Fibroblast of skin of left biceps (primary cell): Measurements from ENCODE around the gene PLEKHG4B.

Source experiments
- DNase-seq, 2 experiments: peaks; one replicate each; pipeline ENCODE4 v3.0.0-alpha.2; 2013; ENCODE audit warnings: low read depth in 2 of 2

Gene PLEKHG4B

DNA sequence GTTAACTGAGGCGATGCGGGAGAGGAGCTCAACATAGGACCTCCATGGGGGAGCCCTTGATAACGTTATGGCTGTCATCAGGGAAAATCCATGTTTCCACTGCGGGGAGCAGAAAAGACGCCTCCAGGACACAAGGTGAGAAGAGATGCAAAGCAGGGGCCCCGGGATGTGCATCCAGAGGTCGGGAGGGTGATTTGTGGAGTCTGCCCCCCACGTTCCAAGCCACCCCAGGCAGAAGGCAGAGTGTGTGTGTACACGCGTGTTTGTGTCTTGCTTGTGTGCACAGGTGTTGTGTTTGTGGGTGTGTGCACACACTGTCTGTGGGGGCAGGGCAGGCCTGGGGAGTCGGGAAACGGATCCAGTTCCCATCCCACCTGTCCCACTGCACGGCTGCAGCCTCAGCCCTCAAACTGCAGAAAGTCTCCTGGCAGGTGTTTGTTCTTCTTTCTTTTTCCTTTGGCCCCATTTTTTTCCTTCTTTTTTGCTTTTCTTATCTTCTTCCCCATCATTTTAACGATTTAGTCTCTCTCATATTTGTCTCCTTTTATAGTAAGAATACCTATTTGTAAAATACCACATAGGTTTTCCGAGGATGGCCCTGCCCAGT, 17.4 kb upstream of the PLEKHG4B start:
- DNase-seq = no peak

DNA sequence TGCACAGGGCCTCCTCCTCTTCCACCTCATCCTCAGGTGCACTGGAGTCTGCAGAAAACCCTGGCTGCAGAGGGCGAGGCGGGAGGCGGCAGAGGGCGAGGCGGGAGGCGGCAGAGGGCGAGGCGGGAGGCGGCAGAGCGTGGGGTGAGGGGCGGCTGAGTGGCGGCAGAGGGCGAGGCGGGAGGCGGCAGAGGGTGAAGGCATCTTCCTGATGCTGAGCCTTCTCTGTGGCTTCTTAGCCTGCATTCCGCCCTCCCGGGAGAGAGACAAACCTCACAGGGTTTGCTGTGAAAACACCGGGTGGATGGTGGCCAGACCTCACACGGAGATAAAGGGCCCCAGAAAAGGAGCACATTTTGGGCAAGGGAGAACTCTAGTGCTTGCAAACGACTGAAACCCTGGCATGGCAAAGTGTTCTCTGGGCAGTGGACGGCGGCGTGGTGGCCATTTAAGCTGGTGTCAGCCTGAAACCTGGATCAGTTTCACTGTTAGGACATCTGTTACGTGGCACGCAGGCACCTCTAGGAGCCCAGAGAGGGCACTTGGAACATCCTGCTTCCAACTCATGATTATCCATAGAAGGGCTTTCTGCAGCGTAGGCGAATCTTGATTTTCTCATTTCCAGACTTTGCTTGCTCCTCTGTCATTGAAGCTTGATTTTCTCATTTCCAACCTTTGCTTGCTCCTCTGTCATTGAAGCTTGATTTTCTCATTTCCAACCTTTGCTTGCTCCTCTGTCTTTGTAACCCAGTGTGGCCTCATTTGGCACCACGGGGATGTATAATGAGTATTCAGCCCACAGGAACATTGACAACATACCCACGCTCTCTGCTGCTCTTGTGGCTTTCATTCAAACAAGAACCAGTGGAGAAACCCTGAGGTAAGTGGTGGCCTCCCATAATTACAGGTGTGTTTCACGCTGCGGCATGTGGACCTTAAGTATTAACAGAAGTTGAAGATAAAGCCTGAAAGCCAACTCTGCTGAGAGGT, 16.3 kb upstream of the PLEKHG4B start:
- no peak for DNase-seq

DNA sequence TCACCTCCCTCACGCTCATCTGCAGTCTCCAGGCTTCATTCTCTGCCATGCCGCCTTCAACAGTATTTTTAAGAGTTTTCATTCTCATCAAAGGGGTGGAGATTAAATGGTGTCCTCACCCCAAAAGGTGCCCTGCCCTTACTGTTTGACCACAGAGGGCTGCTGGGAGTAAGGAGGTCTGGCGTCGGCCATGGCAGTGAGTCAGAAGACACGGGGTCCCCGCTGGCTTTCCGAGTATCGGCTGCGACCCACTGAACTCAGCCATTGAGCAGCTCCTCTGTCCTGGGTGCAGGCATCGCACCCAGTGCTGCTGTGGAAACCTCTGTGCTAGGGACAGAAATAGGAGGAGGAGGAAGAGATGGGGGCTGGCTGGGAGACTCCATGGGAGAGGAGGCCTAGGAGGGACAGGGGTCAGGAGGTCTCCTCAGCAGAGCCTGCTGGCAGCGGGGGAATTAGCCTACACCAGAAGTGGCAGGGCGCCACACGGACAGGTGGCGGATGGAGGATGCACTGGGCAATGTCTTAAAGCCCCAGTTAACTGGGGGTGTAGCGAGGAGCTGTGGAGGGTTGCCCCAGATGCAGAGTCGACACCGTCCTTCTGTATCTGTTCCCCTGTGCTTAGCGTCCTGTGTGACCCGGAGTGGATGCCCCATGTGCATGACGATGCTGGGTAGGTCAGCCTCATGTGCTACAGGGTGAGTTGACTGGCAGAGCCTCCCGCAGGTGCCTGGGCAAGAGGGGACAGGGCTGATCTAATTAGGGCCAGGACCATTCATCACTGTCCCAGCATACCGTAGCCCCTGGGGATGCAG, 15.4 kb upstream of the PLEKHG4B start:
- DNase-seq = no peak

DNA sequence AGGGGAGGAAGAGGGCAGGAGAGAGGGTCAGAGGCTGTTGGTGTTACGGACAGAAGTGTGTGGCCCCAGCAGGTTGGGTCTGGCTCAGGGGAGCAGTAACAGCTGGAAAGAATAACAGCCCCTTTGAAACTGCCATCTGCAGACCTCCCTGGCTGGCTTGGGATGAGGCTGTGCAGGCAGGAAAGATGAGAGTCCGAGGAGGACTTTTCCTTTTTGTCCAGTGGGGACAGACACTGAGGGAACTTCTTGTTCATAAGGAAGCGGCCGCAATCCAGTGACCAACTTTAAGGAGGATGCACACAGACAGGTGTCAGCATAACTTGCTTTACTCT, 14.8 kb upstream of the PLEKHG4B start:
- DNase-seq = no peak

DNA sequence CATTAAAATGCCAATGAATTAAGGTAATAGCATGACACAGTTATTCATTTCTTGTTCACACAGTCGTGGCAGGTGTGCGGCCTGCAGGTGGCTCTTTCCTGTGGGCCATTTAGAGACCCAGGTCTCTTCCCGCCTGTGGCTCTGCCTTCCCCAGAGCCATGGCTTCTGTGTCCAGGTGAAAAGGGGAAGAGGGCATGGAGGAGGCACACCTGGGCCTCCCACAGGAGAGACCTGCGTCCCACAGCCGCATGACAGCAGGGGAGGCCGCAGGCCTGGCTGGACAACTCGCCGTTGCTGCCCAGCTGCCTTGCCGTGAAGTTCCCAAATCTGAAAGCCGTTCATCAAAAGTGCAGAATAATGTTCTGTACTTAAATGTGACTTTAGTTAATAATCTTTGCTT, 14.4 kb upstream of the PLEKHG4B start:
- DNase-seq = no peak

DNA sequence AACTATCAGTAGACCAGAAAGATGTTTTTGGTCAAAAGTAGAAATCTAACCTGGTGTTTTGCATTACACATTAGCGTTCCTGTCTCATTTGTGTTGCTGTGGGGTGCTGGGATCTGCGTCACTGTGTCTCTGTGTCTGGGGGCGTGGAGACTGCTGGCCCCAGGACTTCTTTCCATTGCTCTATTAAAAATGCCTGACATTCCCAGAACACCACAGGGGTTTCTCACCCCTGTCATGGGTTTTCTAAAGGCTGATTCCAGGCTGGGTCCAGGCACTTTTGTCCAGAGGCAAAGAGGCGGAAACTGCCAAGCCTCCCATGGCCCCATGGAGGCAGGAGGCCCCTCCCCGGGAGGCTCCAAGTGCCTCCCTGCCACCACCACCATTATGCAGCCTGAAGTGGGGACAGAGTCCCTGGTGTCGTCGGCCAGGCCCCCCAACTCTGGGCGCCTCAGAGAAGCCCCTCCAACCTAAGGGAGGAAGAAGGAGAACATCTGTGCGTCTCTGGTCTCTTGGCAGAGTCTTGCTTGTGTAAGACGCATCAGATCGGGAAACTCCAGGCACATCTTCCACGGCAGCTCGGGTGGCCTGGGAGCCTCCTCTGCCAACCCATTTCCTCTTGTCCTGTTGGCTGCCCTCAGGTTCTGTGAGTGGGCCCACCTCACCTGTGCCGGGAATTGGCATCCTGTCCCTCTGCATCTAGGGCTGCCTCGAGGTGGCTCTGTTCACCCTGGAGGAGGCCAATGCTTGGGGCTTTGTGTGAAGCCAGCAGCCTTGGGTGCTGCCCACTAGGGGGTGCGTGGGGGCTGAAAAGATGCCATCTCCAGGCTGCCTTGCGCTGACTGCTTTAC, 13.8 kb upstream of the PLEKHG4B start:
- no peak for DNase-seq

DNA sequence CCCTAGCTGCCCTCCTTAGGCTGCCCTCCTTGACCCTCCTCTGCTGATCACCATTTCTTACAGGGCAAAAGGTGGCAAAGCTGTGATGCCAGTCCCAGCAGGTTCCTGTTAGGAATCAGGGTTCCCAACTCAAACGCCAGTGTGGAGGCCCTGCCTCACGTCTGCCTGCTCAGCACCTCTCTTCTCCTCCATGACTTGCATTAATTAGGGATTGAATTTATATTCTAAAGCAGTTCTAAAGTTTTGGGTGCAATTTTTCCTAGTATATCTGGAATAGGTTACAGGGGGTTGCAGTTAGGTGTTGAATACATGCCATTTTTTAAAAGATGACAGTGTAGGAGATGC, 13.2 kb upstream of the PLEKHG4B start:
- DNase-seq = no peak

DNA sequence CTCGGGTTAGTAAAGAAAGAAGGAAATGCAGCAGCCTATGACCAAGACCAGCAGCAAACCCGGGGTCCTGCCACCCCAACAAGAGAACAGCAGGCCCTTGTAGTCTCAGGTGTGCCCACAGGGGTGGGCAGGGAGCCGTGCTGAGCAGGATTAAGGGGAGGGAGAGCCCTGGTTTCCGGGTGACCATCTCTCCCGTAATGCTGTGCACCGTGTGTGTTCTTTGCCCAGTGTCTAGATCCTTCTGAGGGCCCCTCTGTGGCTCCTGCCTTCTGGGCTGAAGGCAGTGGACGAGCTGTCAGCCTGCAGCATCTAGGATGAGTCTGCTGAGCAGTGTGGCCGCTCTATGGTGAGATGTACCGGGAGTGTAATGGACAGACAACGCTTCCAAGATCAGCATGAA, 12.7 kb upstream of the PLEKHG4B start:
- no peak for DNase-seq

DNA sequence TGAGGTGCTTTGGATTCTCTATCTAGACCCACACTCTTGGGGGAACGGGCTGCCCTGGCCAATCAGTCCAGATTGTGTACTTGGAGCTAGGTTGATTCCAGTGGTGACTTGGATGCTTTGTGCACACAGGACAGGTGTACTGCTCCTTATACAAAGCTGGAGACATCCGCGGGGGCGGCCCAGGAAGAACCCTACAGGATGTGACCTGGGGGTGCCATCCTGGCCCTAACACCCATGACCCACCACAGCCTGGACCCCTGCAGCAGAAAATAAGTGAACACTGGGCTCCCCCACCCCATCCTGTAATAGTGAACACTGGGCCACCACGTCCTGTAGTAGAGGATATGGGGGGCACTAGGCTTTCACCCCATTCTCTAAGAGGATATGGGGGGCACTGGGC, 12.1 kb upstream of the PLEKHG4B start:
- no peak for DNase-seq

DNA sequence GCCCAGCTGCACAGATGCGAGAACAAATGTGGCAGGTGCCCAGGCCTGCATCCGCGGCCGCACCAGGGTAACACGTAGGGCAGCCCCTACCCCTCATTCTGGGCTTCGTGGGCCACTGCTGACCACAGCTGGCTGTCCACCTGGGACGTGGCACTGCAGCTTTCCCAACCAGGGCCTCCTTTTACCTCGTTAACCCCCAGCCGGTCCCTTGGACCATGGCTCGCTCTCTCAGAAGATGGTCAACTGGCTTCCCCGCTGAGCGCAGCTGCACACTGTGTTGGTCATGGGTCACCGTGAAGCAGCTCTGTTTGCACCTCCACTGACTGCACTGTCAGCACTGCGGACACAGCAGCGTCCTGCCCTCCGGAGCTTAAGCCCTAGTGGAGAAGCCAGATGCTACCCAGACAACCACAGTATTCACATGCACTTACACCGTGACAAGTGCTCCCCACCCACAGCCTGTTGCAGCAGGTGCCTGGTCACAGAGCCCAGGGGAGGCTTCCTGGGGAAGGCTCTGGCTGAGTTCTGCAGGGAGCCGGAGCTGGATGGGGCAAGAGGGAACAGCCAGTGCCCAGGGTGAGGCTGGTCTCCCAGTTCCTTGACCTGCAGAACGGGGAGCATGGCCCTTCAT, 10.5 kb upstream of the PLEKHG4B start:
- no peak for DNase-seq

DNA sequence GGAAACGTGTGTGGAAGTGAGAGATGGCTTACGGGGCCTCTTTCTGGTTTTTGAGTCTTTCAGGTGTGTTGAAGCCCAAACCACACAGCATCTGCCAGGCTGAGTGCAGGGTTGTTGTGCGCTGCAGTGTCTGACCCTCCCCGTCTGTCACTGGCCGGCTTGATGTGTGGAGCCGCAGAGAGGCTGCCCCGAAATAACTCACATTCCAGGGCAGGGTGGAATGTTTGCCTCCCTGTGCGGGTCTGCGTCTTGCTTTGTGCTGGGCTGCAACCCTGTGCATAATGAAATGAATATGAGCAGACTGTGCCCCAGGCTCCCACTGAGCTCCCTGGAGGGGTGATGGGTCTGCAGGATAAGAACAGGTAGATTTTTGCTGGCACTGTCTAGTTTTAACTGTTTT, 9.9 kb upstream of the PLEKHG4B start:
- DNase-seq = no peak

DNA sequence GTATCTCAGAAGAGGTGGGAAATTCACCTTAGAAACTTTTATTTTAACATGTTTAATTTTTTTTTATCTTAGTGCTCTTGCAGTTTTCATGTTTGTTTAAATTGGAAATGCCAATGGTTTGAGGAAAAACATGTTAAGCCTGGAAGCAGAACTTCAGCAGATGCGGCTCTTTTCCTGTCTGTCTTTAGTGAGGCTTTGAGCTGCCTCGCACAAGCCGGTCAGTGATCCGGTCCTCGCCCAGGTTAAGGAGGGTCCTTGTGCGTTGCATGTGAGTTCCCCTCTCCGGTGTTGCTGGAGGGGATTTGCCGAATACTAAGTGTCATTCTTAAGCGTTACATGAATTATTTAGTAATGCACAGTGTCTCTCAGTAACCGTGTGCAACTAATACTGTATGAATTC, 9.4 kb upstream of the PLEKHG4B start:
- DNase-seq = no peak

DNA sequence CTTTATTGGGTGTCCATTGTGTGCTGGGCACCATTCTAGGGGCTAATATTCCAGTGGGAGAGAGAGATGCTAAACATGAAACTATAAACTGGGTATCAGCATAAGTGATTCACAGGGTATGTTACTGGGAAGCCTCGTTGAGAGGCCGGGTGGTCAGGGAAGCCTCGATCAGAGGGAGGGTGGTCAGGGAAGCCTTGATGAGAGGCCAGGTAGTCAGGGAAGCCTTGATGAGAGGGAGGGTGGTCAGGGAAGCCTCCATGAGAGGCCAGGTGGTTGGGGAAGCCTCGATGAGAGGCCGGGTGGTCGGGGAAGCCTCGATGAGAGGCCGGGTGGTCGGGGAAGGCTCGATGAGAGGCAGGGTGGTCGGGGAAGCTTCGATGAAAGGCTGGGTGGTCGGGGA, 8.9 kb upstream of the PLEKHG4B start:
- no peak for DNase-seq

DNA sequence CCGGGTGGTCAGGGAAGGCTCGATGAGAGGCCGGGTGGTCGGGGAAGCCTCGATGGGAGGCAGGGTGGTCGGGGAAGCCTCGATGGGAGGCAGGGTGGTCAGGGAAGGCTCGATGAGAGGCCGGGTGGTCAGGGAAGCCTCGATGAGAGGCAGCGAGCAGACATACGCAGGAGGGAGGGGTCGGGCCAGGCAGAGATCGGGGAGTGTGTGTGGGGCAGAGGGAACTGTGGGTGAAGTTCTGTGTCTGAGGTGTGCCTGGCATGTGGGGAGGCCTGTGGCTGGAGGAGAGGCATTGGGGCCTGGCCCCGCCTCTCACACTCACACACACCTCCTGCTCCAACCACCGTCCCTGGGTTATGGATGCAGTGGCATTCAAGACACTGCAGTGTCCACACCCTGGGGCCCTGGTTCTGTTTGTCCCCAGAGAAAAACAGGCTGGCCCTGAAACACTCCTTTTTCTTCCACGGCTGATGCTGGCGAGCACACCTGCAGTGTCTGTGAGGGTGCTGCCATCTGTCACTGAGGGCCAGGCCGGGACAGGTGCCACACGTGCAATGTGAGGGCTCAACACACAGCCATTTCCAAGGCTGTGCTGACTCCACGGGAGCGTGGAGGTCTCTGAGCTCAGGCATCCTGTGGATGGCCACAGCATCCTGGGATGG, 6.5 kb upstream of the PLEKHG4B start:
- DNase-seq = no peak

DNA sequence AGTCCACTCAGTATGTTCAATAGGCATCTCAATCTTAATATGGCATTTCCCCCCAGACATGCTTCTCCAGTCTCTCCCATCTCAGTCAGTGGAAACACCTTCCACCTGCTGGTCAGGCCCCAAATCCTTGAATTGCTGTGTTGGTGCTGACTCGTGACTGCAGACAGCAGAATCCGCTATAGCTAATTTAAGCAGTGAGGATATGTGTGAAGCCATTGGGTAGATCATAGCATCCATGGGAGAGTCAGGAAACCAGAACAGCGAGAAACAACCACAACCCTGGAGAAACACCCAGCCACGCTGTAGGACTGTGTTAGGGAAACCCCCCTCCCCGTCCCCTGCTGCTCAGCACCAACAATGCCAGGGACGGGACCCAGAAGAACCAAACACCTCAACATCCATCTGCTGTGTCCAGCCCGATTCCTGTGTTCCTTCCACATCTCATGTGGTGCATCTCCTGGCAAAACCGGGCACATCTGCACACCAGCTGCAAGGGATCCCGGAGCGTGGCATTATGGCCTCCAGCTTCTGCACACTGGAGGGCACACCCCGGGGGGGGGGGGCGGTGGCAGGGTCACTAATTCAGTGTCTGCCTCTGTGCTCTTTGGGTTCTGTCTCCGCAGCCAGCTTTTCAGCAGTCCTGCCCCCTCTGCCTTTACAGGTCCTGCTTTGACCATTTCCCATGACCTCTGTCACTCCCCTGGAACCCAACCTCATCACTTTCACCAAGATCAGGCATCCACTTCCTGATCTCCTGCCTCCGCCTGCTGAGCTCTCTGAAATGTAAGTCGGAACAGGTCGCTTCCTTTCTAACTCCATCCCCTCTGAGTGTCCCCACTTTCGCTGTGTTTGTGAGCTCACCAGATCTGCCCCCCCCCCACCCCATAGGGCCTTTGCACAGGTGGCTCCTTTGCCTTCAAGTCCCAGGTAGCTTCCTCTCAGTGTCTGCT, 2.4 kb upstream of the PLEKHG4B start:
- DNase-seq = no peak

DNA sequence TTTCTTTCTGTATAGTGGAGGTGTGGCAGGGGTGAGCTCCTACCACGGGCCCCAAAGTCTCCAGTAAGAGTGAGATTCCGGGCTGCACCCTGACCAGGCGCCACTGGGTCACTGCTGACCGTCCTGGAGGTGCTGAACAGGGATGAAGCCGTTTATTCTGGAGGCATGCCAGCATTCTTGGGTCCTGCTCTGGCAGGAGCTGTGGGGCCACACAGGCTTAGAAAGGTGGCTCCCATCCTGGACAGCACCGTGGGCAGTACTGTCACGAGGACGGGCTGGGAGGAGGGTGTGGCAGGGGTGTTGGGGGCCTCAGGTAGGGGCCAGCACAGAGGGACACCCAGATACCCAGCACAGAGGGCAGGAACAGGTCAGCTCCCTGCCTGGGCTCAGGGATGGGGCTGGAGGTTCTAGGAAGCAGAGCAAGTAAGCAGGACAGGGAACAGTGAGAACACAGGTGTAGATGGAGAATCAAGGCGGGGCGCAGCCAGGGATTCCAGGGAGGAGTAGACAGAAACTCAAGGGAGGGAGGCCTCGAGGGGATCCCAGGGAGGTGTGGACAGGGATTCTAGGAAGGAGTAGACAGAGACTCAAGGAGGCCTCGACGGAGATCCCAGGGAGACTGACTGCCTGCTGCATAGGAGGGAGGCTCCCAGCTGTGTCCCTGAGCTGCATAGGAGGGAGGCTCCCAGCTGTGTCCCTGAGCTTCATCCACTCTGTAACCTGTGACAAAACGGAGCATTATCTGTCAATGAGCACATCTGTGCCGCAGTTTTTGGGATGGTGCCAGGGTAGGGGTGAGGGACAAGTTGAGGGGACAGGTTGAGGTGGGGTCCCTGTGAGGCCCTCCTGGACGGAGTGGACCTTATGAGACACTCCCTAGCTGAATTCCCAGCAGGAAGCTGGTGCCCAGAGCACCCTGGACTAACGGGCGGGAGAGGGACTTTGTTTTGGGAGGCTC, 1.1 kb upstream of the PLEKHG4B start:
- no peak for DNase-seq

DNA sequence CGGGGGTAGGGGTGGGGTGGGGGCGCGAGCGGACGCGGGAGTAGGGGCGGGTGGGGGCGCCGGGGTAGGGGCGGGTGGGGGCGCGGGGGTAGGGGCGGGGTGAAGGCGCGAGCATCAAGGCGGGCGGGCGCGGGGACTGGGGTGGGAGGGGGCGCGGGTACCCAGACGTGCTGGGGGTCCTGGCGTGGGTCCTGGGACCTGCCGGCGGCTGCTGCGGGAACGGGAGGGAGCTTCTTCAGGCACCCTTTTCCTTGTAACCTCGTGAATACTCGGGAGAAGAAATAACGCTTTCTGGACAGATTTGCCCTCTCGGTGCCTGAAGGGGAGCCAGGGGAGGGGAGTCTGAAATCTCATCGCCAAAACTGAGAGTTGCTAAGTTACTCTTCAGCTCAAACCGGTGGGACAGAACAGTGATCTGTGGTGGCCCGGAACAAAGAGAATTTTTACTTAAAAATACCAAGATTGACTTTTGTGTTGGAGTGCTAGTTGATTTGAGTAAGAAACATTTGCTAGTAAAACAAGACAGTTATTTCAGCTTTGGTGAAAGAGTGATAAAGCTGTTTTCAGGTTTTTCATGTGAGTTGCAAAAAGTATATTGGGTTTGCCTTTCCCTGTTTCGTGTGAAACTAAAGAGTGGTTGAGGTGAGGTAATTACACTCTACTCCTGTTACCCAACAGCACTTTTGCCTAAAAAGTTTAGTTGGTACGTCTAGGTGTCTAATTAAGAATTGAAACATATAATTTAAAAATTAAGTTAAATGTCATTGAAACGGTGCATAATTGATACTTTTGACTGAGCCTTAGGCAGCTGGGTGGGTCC, 643 bp downstream of the PLEKHG4B start:
- DNase-seq = no peak
